ENCODE data around the gene ASPG. TPM values are rescaled to one million over a fixed set of nuclear protein-coding genes. Genes with fewer than 3 reads are reported as not detected.

The ASPG gene
- polyA plus RNA-seq, 1 experiment = not detected

- Histone ChIP-seq H3K4me3 (ENCODE audit: low read depth, low read length) (no peak overlapping the region), H3K9me3 (ENCODE audit: control insufficient read depth, insufficient read depth, low read length) (no peaks in the 10 kb centered on the region; the same call in 1 of the 2 replicates), H3K27me3 (ENCODE audit: control insufficient read depth, insufficient read depth, low read length) (no peaks in the 10 kb centered on the region), H3K27ac (ENCODE audit: low read depth, low read length) (no peak overlapping the region)
- TF ChIP-seq, protein P1, sequence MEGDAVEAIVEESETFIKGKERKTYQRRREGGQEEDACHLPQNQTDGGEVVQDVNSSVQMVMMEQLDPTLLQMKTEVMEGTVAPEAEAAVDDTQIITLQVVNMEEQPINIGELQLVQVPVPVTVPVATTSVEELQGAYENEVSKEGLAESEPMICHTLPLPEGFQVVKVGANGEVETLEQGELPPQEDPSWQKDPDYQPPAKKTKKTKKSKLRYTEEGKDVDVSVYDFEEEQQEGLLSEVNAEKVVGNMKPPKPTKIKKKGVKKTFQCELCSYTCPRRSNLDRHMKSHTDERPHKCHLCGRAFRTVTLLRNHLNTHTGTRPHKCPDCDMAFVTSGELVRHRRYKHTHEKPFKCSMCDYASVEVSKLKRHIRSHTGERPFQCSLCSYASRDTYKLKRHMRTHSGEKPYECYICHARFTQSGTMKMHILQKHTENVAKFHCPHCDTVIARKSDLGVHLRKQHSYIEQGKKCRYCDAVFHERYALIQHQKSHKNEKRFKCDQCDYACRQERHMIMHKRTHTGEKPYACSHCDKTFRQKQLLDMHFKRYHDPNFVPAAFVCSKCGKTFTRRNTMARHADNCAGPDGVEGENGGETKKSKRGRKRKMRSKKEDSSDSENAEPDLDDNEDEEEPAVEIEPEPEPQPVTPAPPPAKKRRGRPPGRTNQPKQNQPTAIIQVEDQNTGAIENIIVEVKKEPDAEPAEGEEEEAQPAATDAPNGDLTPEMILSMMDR (IDR thresholded peaks at IDR 0.05; ENCODE audit: low read depth, low read length) = no peak
- ChIA-PET CTCF (no interaction called here), POLR2A (no interaction called here)
- no peak for DNase-seq (ENCODE audit: low read depth, low spot score)
Observed at GRCh38 chr14:104103061-104103445, 17.6 kb downstream of the ASPG start.

DNA sequence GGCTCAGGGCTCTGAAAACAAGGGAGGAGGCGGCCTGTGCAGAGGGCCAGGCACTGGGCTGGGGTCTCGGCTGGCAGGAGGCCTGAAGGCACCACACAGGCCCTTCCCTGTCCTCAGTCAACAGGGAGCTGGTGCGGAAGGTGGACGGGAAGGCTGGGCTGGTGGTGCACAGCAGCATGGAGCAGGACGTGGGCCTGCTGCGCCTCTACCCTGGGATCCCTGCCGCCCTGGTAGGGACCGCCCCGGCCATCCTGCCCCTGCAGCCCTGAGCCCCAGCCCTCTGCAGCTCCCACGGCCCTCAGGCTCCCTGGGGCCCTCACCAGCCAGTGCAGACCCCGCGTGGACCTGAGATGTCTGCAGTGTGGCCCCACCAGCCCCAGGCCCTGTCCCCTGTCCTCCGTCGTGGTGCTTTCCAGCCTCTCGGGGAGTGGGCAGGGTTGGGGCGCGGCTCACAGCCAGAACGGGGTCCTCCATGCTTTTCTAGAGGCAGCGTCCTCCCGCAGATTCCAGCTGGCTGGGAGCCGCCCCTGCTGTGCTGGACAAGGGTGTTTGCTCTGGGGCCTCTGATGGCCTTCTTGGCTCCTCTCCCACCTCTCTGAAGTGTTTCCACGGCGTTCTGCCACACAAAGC, 18.1 kb downstream of the ASPG start:
- ChIA-PET POLR2A (no interaction called here), CTCF (no interaction called here)
- DNase-seq (ENCODE audit: low read depth, low spot score) = no peak
- Histone ChIP-seq H3K27me3 (ENCODE audit: control insufficient read depth, insufficient read depth, low read length) (no peaks in the 10 kb centered on the region), H3K4me3 (ENCODE audit: low read depth, low read length) (no peak overlapping the region), H3K27ac (ENCODE audit: low read depth, low read length) (no peak overlapping the region), H3K9me3 (ENCODE audit: control insufficient read depth, insufficient read depth, low read length) (no peaks in the 10 kb centered on the region; the same call in 1 of the 2 replicates)
- TF ChIP-seq, protein P1 (IDR thresholded peaks at IDR 0.05; ENCODE audit: low read depth, low read length) = no peak

DNA sequence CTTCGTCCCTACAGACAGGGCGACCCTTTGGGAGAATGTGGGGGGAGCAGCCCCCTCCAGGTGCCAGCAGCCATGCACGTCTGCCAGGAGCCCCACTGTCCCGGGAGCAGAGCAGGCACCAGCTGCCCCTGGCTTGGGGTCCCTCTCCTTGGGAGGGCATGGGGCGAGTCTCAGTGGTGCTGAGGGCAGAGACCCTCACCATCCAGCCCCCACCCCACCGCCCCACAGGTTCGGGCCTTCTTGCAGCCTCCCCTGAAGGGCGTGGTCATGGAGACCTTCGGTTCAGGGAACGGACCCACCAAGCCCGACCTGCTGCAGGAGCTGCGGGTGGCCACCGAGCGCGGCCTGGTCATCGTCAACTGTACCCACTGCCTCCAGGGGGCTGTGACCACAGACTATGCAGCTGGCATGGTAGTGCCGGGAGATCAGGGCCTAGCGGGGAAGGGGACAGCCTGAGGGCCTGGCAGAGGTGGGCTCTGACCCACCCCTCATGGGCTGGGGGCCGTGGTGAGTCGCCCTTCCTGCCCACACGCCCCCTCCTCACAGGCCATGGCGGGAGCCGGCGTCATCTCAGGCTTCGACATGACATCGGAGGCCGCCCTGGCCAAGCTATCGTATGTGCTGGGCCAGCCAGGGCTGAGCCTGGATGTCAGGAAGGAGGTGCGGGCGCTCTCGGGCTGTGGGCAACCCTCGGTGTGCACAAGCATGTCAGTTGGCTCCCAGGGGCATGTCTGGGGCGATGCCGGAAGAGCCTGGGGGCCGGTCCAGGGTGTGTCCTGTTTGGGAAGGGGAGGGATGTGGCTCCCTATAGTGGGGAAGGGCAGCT, 18.8 kb downstream of the ASPG start:
- H3K27me3 ChIP-seq (ENCODE audit: control insufficient read depth, insufficient read depth, low read length) = no peaks in the 10 kb centered on the region
- H3K27ac ChIP-seq (ENCODE audit: low read depth, low read length) = no peak overlapping the region
- H3K4me3 ChIP-seq (ENCODE audit: low read depth, low read length) = no peak overlapping the region
- H3K9me3 ChIP-seq (ENCODE audit: control insufficient read depth, insufficient read depth, low read length) = no peaks in the 10 kb centered on the region; the same call in 1 of the 2 replicates
- CTCF ChIA-PET = no interaction called here
- TF ChIP-seq, protein P1 (IDR thresholded peaks at IDR 0.05; ENCODE audit: low read depth, low read length) = no peak
- POLR2A ChIA-PET = no interaction called here
- DNase-seq (ENCODE audit: low read depth, low spot score) = no peak

GRCh38 chr14:104105071-104105821, 19.7 kb downstream of the ASPG start:
- Histone ChIP-seq H3K27ac (ENCODE audit: low read depth, low read length) (no peak overlapping the region), H3K9me3 (ENCODE audit: control insufficient read depth, insufficient read depth, low read length) (no peaks in the 10 kb centered on the region; the same call in 1 of the 2 replicates), H3K27me3 (ENCODE audit: control insufficient read depth, insufficient read depth, low read length) (no peaks in the 10 kb centered on the region), H3K4me3 (ENCODE audit: low read depth, low read length) (no peak overlapping the region)
- DNase-seq (ENCODE audit: low read depth, low spot score) = no peak
- TF ChIP-seq, protein P1 (IDR thresholded peaks at IDR 0.05; ENCODE audit: low read depth, low read length) = no peak
- ChIA-PET POLR2A (no interaction called here), CTCF (interaction anchor here (0.6 kb wide), 1 partner anchor 8 kb away, joined by 3 read pairs; no protein-coding TSS in a partner anchor)
